A549 (cell line): Measurements from ENCODE around the gene LUZP2. TPM values are rescaled to one million over a fixed set of nuclear protein-coding genes. Genes with fewer than 3 reads are reported as not detected.

Source experiments
- ATAC-seq, 2 experiments: fragments of 200-7000 bp in 1 of 2; fragments of >200 bp in 1 of 2; cut with Nextera tagmentation in 1 of 2; cut with Tn5 transposase in 1 of 2; 3 replicates each; pipeline versions ENCODE4 v1.8.0 to v1.9.1; 2018 to 2020; ENCODE audit warnings: mild to moderate bottlenecking in 1 of 2, moderate library complexity in 1 of 2
- CTCF ChIA-PET: fragments of 300-600 bp; sonication (Branson Sonifier 250); formaldehyde crosslinking; extraction: SDS; loops from one replicate; lab custom pipeline; 2021; ENCODE audit warnings: antibody characterized with exemption, inconsistent platforms; lab: Yijun Ruan, JAX
- POLR2A ChIA-PET: fragments of 350-600 bp; formaldehyde crosslinking; extraction: SDS; loops from one replicate; lab custom pipeline; 2021; ENCODE audit warnings: antibody characterized with exemption, inconsistent platforms; lab: Yijun Ruan, JAX
- DNase-seq, 2 experiments: peaks; one replicate each; pipeline versions ENCODE4 v3.0.0 to v3.0.0-alpha.2; 2011 to 2016; ENCODE audit warnings: low read depth in 1 of 2, low spot score in 1 of 2
- FAIRE-seq: peaks from 2 replicates; lab custom pipeline; 2011; peaks lifted over from hg19 to GRCh38; lab: Jason Lieb, UNC
- H3K27ac ChIP-seq, 2 experiments: fragments of >200 bp; sonication (Bioruptor Twin); formaldehyde crosslinking; 3 replicates each; pipeline ENCODE4 v1.5.1; 2016 to 2017
- H3K4me1 ChIP-seq: fragments of >200 bp; sonication (Bioruptor Twin); formaldehyde crosslinking; 3 replicates; pipeline ENCODE4 v1.6.1; 2016
- H3K4me2 ChIP-seq: fragments of >200 bp; sonication (Bioruptor Twin); formaldehyde crosslinking; 3 replicates; pipeline ENCODE4 v1.6.1; 2016
- H3K4me3 ChIP-seq: fragments of >200 bp; sonication (Bioruptor Twin); formaldehyde crosslinking; 3 replicates; pipeline ENCODE4 v1.5.1; 2016
- H3K9me3 ChIP-seq: fragments of >200 bp; sonication (Bioruptor Twin); formaldehyde crosslinking; 3 replicates; pipeline ENCODE4 v1.6.1; 2016
- BHLHE40 ChIP-seq: IDR thresholded peaks from 2 replicates; pipeline ENCODE4 v1.6.1; 2012; ENCODE audit warnings: low read depth, low read length, inconsistent platforms
- CBX8 ChIP-seq: fragments of 200-600 bp; sonication (generic); IDR thresholded peaks from 2 replicates; pipeline ENCODE4 v1.6.1; 2016
- FOSB ChIP-seq: fragments of 250-450 bp; sonication (Bioruptor Pico); IDR thresholded peaks from 2 replicates; pipeline ENCODE4 v1.5.0; 2020; ENCODE audit warnings: mild to moderate bottlenecking, moderate library complexity
- GATA3 ChIP-seq: IDR thresholded peaks from 2 replicates; pipeline ENCODE4 v1.6.1; 2012; ENCODE audit warnings: borderline replicate concordance
- HOXB13 ChIP-seq: fragments of 250-450 bp; sonication (Bioruptor Pico); IDR thresholded peaks from 2 replicates; pipeline ENCODE4 v1.5.0; 2020; ENCODE audit warnings: low read depth, mild to moderate bottlenecking, moderate library complexity
- HOXB5 ChIP-seq: fragments of 250-450 bp; sonication (Bioruptor Pico); IDR thresholded peaks from 2 replicates; pipeline ENCODE4 v1.5.0; 2020; ENCODE audit warnings: mild to moderate bottlenecking, moderate library complexity
- MAFK ChIP-seq: fragments of 450-650 bp; IDR thresholded peaks from 2 replicates; pipeline ENCODE4 v1.6.1; 2014; ENCODE audit not compliant: partially characterized antibody
- MYC ChIP-seq: IDR thresholded peaks from 2 replicates; pipeline ENCODE4 v1.6.1; 2012; ENCODE audit warnings: mild to moderate bottlenecking, inconsistent platforms, low read length, improper control_type of control experiment, borderline replicate concordance
- PHF8 ChIP-seq: fragments of 200-600 bp; sonication (generic); IDR thresholded peaks from 2 replicates; pipeline ENCODE4 v1.6.1; 2016; ENCODE audit warnings: low read depth, mild to moderate bottlenecking, antibody characterized with exemption, moderate library complexity, borderline replicate concordance
- TFCP2L1 ChIP-seq: fragments of 250-450 bp; sonication (Bioruptor Pico); IDR thresholded peaks from 2 replicates; pipeline ENCODE4 v1.5.0; 2021; ENCODE audit warnings: mild to moderate bottlenecking
- TP53 ChIP-seq: fragments of 250-450 bp; sonication (Bioruptor Pico); IDR thresholded peaks from 2 replicates; pipeline ENCODE4 v1.5.0; 2021; ENCODE audit warnings: mild to moderate bottlenecking, moderate library complexity
- ZNF302 ChIP-seq: fragments of 250-450 bp; sonication (Bioruptor Pico); IDR thresholded peaks from 2 replicates; pipeline ENCODE4 v1.9.0; 2021; ENCODE audit warnings: inconsistent platforms, mild to moderate bottlenecking, moderate library complexity
- WGBS: methylation state at CpG from one replicate; pipeline ENCODE4 v1.1.6; 2017; ENCODE audit errors: missing lambda C conversion rate; 5-methylcytosine and 5-hydroxymethylcytosine counted together
- polyA plus RNA-seq, 4 experiments: library from polyadenylated mRNA; depleted of rRNA in 3 of 4; stranded (reverse); fragments of >200 nt; fragmentation: RNase III in 1 of 4; extraction: RNeasy Plus Mini Kit Qiagen cat#74134 plus additional on column Dnase treatment in 1 of 4; gene quantifications; 2 replicates in 3 of 4; 3 replicates in 1 of 4; pipeline ENCODE4 v1.2.3, GENCODE V29; 2011 to 2017
- TF ChIP-seq, protein P1 (sequence below): IDR thresholded peaks from 2 replicates; pipeline ENCODE4 v1.6.1; 2012
- TF ChIP-seq, protein P2 (sequence below): fragments of >200 bp; sonication (Bioruptor Twin); formaldehyde crosslinking; IDR thresholded peaks from 3 replicates; pipeline ENCODE4 v1.6.1; 2016
- TF ChIP-seq, protein P3 (sequence below): fragments of 250-450 bp; sonication (Bioruptor Pico); IDR thresholded peaks from 2 replicates; pipeline ENCODE4 v1.5.0; 2021; ENCODE audit warnings: mild to moderate bottlenecking, moderate library complexity, borderline replicate concordance
- TF ChIP-seq, protein P4 (sequence below): fragments of 250-450 bp; sonication (Bioruptor Pico); IDR thresholded peaks from 2 replicates; pipeline ENCODE4 v1.5.0; 2020; ENCODE audit warnings: low read depth, mild to moderate bottlenecking, moderate library complexity
- TF ChIP-seq, protein P5 (sequence below): IDR thresholded peaks from 2 replicates; pipeline ENCODE4 v1.6.1; 2012; ENCODE audit warnings: low read depth, borderline replicate concordance
- TF ChIP-seq, protein P6 (sequence below): fragments of 200-600 bp; sonication (generic); IDR thresholded peaks from 2 replicates; pipeline ENCODE4 v1.6.1; 2016; ENCODE audit warnings: antibody characterized with exemption, mild to moderate bottlenecking, moderate library complexity
- TF ChIP-seq, protein P7 (sequence below): fragments of 450-650 bp; IDR thresholded peaks from 2 replicates; pipeline ENCODE4 v1.6.1; 2014; ENCODE audit warnings: antibody characterized with exemption

Gene LUZP2
- polyA plus RNA-seq, 2 of the 4 experiments (the other 2 are of a cell fraction), result not detected

DNA sequence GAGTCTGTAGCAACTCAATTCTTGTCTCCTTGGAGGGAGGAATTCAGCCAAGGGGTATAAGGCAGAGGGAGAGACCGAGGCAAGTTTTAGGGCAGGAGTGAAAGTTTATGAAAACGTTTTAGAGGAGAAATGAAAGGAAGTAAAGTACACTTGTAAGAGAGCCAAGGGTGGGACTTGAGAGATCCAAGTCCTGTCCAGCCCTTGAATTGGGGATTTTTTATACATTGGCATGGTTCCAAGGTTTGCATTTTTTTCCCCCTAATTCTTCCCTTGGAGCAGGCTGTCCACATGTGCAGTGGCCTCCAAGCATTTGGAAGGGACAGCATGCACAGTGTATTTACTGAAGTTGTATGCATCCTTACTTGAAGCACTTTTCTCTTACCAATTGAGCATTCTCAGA, 192.1 kb downstream of the LUZP2 start:
- H3K4me3 ChIP-seq, result no peak overlapping the region
- 5% methylated on average over 2 of the region's 2 CpGs for WGBS
- CTCF ChIA-PET, result no interaction called here
- no peaks in the 10 kb centered on the region for H3K9me3 ChIP-seq
- POLR2A ChIA-PET, result no interaction called here
- no peaks in the 10 kb centered on the region for H3K4me1 ChIP-seq
- TF ChIP-seq TP53, result no peak
- TF ChIP-seq, protein P1, sequence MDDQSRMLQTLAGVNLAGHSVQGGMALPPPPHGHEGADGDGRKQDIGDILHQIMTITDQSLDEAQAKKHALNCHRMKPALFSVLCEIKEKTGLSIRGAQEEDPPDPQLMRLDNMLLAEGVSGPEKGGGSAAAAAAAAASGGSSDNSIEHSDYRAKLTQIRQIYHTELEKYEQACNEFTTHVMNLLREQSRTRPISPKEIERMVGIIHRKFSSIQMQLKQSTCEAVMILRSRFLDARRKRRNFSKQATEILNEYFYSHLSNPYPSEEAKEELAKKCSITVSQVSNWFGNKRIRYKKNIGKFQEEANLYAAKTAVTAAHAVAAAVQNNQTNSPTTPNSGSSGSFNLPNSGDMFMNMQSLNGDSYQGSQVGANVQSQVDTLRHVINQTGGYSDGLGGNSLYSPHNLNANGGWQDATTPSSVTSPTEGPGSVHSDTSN, result no peak
- TF ChIP-seq, protein P2, sequence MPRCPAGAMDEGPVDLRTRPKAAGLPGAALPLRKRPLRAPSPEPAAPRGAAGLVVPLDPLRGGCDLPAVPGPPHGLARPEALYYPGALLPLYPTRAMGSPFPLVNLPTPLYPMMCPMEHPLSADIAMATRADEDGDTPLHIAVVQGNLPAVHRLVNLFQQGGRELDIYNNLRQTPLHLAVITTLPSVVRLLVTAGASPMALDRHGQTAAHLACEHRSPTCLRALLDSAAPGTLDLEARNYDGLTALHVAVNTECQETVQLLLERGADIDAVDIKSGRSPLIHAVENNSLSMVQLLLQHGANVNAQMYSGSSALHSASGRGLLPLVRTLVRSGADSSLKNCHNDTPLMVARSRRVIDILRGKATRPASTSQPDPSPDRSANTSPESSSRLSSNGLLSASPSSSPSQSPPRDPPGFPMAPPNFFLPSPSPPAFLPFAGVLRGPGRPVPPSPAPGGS, result no peak
- TF ChIP-seq ZNF302, result no peak
- no peak for TF ChIP-seq MYC
- no peak for TF ChIP-seq BHLHE40
- no peak for TF ChIP-seq MAFK
- TF ChIP-seq, protein P3, sequence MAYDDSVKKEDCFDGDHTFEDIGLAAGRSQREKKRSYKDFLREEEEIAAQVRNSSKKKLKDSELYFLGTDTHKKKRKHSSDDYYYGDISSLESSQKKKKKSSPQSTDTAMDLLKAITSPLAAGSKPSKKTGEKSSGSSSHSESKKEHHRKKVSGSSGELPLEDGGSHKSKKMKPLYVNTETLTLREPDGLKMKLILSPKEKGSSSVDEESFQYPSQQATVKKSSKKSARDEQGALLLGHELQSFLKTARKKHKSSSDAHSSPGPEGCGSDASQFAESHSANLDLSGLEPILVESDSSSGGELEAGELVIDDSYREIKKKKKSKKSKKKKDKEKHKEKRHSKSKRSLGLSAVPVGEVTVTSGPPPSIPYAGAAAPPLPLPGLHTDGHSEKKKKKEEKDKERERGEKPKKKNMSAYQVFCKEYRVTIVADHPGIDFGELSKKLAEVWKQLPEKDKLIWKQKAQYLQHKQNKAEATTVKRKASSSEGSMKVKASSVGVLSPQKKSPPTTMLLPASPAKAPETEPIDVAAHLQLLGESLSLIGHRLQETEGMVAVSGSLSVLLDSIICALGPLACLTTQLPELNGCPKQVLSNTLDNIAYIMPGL (CRISPR knock-in tag), result no peak
- TF ChIP-seq TFCP2L1 (CRISPR knock-in tag), result no peak
- TF ChIP-seq, protein P4, sequence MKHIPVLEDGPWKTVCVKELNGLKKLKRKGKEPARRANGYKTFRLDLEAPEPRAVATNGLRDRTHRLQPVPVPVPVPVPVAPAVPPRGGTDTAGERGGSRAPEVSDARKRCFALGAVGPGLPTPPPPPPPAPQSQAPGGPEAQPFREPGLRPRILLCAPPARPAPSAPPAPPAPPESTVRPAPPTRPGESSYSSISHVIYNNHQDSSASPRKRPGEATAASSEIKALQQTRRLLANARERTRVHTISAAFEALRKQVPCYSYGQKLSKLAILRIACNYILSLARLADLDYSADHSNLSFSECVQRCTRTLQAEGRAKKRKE (CRISPR knock-in tag), result no peak
- TF ChIP-seq, protein P5, sequence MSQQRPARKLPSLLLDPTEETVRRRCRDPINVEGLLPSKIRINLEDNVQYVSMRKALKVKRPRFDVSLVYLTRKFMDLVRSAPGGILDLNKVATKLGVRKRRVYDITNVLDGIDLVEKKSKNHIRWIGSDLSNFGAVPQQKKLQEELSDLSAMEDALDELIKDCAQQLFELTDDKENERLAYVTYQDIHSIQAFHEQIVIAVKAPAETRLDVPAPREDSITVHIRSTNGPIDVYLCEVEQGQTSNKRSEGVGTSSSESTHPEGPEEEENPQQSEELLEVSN, result no peak
- TF ChIP-seq HOXB5 (CRISPR knock-in tag), result no peak
- TF ChIP-seq GATA3, result no peak
- TF ChIP-seq PHF8, result no peak
- no peak for TF ChIP-seq FOSB (CRISPR knock-in tag)
- TF ChIP-seq HOXB13, result no peak
- TF ChIP-seq, protein P6, sequence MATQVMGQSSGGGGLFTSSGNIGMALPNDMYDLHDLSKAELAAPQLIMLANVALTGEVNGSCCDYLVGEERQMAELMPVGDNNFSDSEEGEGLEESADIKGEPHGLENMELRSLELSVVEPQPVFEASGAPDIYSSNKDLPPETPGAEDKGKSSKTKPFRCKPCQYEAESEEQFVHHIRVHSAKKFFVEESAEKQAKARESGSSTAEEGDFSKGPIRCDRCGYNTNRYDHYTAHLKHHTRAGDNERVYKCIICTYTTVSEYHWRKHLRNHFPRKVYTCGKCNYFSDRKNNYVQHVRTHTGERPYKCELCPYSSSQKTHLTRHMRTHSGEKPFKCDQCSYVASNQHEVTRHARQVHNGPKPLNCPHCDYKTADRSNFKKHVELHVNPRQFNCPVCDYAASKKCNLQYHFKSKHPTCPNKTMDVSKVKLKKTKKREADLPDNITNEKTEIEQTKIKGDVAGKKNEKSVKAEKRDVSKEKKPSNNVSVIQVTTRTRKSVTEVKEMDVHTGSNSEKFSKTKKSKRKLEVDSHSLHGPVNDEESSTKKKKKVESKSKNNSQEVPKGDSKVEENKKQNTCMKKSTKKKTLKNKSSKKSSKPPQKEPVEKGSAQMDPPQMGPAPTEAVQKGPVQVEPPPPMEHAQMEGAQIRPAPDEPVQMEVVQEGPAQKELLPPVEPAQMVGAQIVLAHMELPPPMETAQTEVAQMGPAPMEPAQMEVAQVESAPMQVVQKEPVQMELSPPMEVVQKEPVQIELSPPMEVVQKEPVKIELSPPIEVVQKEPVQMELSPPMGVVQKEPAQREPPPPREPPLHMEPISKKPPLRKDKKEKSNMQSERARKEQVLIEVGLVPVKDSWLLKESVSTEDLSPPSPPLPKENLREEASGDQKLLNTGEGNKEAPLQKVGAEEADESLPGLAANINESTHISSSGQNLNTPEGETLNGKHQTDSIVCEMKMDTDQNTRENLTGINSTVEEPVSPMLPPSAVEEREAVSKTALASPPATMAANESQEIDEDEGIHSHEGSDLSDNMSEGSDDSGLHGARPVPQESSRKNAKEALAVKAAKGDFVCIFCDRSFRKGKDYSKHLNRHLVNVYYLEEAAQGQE, result no peak
- TF ChIP-seq CBX8, result no peak
- TF ChIP-seq, protein P7, sequence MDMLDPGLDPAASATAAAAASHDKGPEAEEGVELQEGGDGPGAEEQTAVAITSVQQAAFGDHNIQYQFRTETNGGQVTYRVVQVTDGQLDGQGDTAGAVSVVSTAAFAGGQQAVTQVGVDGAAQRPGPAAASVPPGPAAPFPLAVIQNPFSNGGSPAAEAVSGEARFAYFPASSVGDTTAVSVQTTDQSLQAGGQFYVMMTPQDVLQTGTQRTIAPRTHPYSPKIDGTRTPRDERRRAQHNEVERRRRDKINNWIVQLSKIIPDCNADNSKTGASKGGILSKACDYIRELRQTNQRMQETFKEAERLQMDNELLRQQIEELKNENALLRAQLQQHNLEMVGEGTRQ, result no peak
- FAIRE-seq, result no peak
- H3K27ac ChIP-seq, result no peak overlapping the region
- no peak overlapping the region for H3K4me2 ChIP-seq
- no peak for DNase-seq
- ATAC-seq, result no peak
